ENCODE data around the gene ABCE1.

Gene ABCE1

GRCh38 chr4:145097821-145098674 lies at the start of gene ABCE1, which contains the start of gene ANAPC10:
Gene ABCE1, plus strand, starts transcription at chr4:145098311. Its CDS starts 6,102 bp downstream, at chr4:145104413.
Gene ANAPC10, minus strand, starts transcription at chr4:145098196. Its CDS starts 2,097 bp downstream, at chr4:145096099.
- peak; percentile 97 for DNase-seq (ENCODE audit: low read depth, low spot score)

- DNase-seq (ENCODE audit: low read depth, low spot score): no peak
Measured at GRCh38 chr4:145048817-145049216, 49.3 kb upstream of the ABCE1 start.

GRCh38 chr4:145049241-145049640 lies 48.9 kb upstream of the ABCE1 start:
- no peak for DNase-seq (ENCODE audit: low read depth, low spot score)

GRCh38 chr4:145055533-145056257 lies 42.4 kb upstream of the ABCE1 start:
- DNase-seq (ENCODE audit: low read depth, low spot score): no peak

GRCh38 chr4:145056325-145057130 lies 41.6 kb upstream of the ABCE1 start:
- no peak for DNase-seq (ENCODE audit: low read depth, low spot score)

GRCh38 chr4:145058256-145058655 lies 39.9 kb upstream of the ABCE1 start:
- DNase-seq (ENCODE audit: low read depth, low spot score): no peak

GRCh38 chr4:145061318-145061920 lies 36.7 kb upstream of the ABCE1 start:
- DNase-seq (ENCODE audit: low read depth, low spot score): no peak

- DNase-seq (ENCODE audit: low read depth, low spot score): peak; percentile 16
Measured at GRCh38 chr4:145066063-145066501, 32.0 kb upstream of the ABCE1 start.

GRCh38 chr4:145069361-145069760 lies 28.8 kb upstream of the ABCE1 start:
- no peak for DNase-seq (ENCODE audit: low read depth, low spot score)

GRCh38 chr4:145071560-145071959 lies 26.6 kb upstream of the ABCE1 start:
- DNase-seq (ENCODE audit: low read depth, low spot score): no peak

GRCh38 chr4:145075742-145076468 lies 22.2 kb upstream of the ABCE1 start:
- no peak for DNase-seq (ENCODE audit: low read depth, low spot score)

- DNase-seq (ENCODE audit: low read depth, low spot score): no peak
Measured at GRCh38 chr4:145076469-145076855, 21.6 kb upstream of the ABCE1 start.

- no peak for DNase-seq (ENCODE audit: low read depth, low spot score)
Measured at GRCh38 chr4:145081756-145082155, 16.4 kb upstream of the ABCE1 start.

- DNase-seq (ENCODE audit: low read depth, low spot score): no peak
Measured at GRCh38 chr4:145083891-145084605, 14.1 kb upstream of the ABCE1 start.

GRCh38 chr4:145090380-145090779 lies 7.7 kb upstream of the ABCE1 start:
- DNase-seq (ENCODE audit: low read depth, low spot score): no peak

- DNase-seq (ENCODE audit: low read depth, low spot score): no peak
Measured at GRCh38 chr4:145093638-145094037, 4.5 kb upstream of the ABCE1 start.

- no peak for DNase-seq (ENCODE audit: low read depth, low spot score)
Measured at GRCh38 chr4:145097331-145097820, 735 bp upstream of the ABCE1 start.

- no peak for DNase-seq (ENCODE audit: low read depth, low spot score)
Measured at GRCh38 chr4:145098675-145099037, 545 bp downstream of the ABCE1 start.

- DNase-seq (ENCODE audit: low read depth, low spot score): no peak
Measured at GRCh38 chr4:145099653-145100052, 1.5 kb downstream of the ABCE1 start.

GRCh38 chr4:145101091-145101490 lies 3.0 kb downstream of the ABCE1 start:
- no peak for DNase-seq (ENCODE audit: low read depth, low spot score)
